ENCODE data around the gene SLC23A1.

- no peak for TF ChIP-seq CTCF (IDR thresholded peaks at IDR 0.05 in 2 of 3, conservative IDR thresholded peaks at IDR 0.05 in 1 of 3; ENCODE audit: insufficient read depth in 2 of 3, low read depth in 1 of 3, low read length in 3 of 3)
- TF ChIP-seq E2F1 (CRISPR knock-in tag; IDR thresholded peaks at IDR 0.05) = no peak
- no peak for TF ChIP-seq RCOR1 (IDR thresholded peaks at IDR 0.05; ENCODE audit: borderline replicate concordance in 1 of 2, low read depth in 2 of 2, low read length in 2 of 2)
- TF ChIP-seq NCOA1 (IDR thresholded peaks at IDR 0.05; ENCODE audit: low read depth) = no peak
- no peak for TF ChIP-seq SFPQ (IDR thresholded peaks at IDR 0.05; ENCODE audit: low read depth, low read length)
- TF ChIP-seq U2AF1 (optimal IDR thresholded peaks at IDR 0.05; ENCODE audit: low read depth, low read length) = no peak
- no peak for TF ChIP-seq HES1 (IDR thresholded peaks at IDR 0.05; ENCODE audit: low read depth)
- TF ChIP-seq JUND (IDR thresholded peaks at IDR 0.05; ENCODE audit: borderline replicate concordance, low read depth, low read length) = no peak
- TF ChIP-seq JUND (tag; IDR thresholded peaks at IDR 0.05; ENCODE audit: borderline replicate concordance, low read depth, low read length) = no peak
Observed at GRCh38 chr5:139406963-139407362, 23.9 kb upstream of the SLC23A1 start.
